K562 (cell line): ENCODE data around the gene CAMK2G.

Experiments
- CTCF ChIP-seq, 3 experiments: IDR thresholded peaks in 2 of 3; conservative IDR thresholded peaks in 1 of 3; 2 replicates each; pipeline ENCODE4 v1.5.1; 2011 to 2012; ENCODE audit warnings: low read length in 3 of 3, mild to moderate bottlenecking in 3 of 3, control low read depth in 2 of 3, improper control_type of control experiment in 1 of 3, inconsistent platforms in 1 of 3, low read depth in 1 of 3, mixed read lengths in 1 of 3, moderate library complexity in 1 of 3; ENCODE audit not compliant: insufficient read depth in 2 of 3
- E2F5 ChIP-seq: sonication (generic); formaldehyde crosslinking; IDR thresholded peaks from 2 replicates; pipeline ENCODE4 v1.8.0; 2022; ENCODE audit warnings: mild to moderate bottlenecking, missing genetic modification reagents
- ETV6 ChIP-seq, 3 experiments: fragments of 150-350 bp in 1 of 3; sonication (generic) in 1 of 3; formaldehyde crosslinking in 1 of 3; IDR thresholded peaks; 2 replicates each; pipeline versions ENCODE4 v1.6.1 to v1.8.0; 2014 to 2022; ENCODE audit warnings: borderline replicate concordance in 2 of 3, low read depth in 2 of 3, antibody characterized with exemption in 1 of 3, low read length in 1 of 3, mild to moderate bottlenecking in 1 of 3, missing genetic modification reagents in 1 of 3
- FUS ChIP-seq: fragments of 200-400 bp; formaldehyde crosslinking; optimal IDR thresholded peaks from 2 replicates; pipeline ENCODE3; 2017; ENCODE audit warnings: low read depth, low read length
- MYC ChIP-seq, 2 experiments: fragments of 250-450 bp in 1 of 2; sonication (Bioruptor Pico) in 1 of 2; IDR thresholded peaks; 2 replicates each; pipeline versions ENCODE4 v1.5.1 to v1.6.1; 2012 to 2021; ENCODE audit warnings: low read depth in 2 of 2, borderline replicate concordance in 1 of 2, improper control_type of control experiment in 1 of 2, low read length in 1 of 2, mild to moderate bottlenecking in 1 of 2, moderate library complexity in 1 of 2
- TAF9B ChIP-seq: fragments of 450-650 bp; IDR thresholded peaks from 2 replicates; pipeline ENCODE4 v1.6.1; 2018; ENCODE audit warnings: mild to moderate bottlenecking; ENCODE audit not compliant: partially characterized antibody
- USF1 ChIP-seq: sonication (generic); formaldehyde crosslinking; IDR thresholded peaks from 2 replicates; pipeline ENCODE4 v1.9.0; 2022; ENCODE audit warnings: mild to moderate bottlenecking, missing genetic modification reagents
- ZNF239 ChIP-seq: fragments of 250-450 bp; sonication (Bioruptor Pico); IDR thresholded peaks from 2 replicates; pipeline ENCODE4 v1.4.0; 2020; ENCODE audit warnings: mild to moderate bottlenecking

GRCh38 chr10:73774637-73775036 lies 99.7 kb downstream of the CAMK2G start:
- TF ChIP-seq USF1 (CRISPR knock-in tag), result no peak
- no peak for TF ChIP-seq TAF9B
- no peak for TF ChIP-seq ETV6 (IDR thresholded peaks at IDR 0.05; ENCODE audit: borderline replicate concordance in 1 of 2, low read depth in 2 of 2, low read length in 1 of 2)
- no peak for TF ChIP-seq ETV6 (CRISPR knock-in tag; IDR thresholded peaks at IDR 0.05; ENCODE audit: borderline replicate concordance)
- TF ChIP-seq MYC (IDR thresholded peaks at IDR 0.05; ENCODE audit: low read depth, low read length), result no peak
- TF ChIP-seq MYC (CRISPR knock-in tag; IDR thresholded peaks at IDR 0.05; ENCODE audit: borderline replicate concordance, low read depth), result no peak
- no peak for TF ChIP-seq FUS
- TF ChIP-seq CTCF (IDR thresholded peaks at IDR 0.05 in 2 of 3, conservative IDR thresholded peaks at IDR 0.05 in 1 of 3; ENCODE audit: insufficient read depth in 2 of 3, low read depth in 1 of 3, low read length in 3 of 3), result peak; percentile 59 to 79 (median 61)
- no peak for TF ChIP-seq E2F5 (CRISPR knock-in tag)
- no peak for TF ChIP-seq ZNF239
